DOHH2 (cell line): ENCODE measurements around the gene FOSL2.

Experiments used
- H3F3A ChIP-seq: fragments of 200-600 bp; sonication (generic), shearing (Covaris generic); 2 replicates; pipeline ENCODE4 v1.6.0; 2016; ENCODE audit warnings: antibody characterized with exemption, mild to moderate bottlenecking; ENCODE audit not compliant: control insufficient read depth, insufficient read depth
- H3K27ac ChIP-seq: fragments of 200-600 bp; sonication (generic); 2 replicates; pipeline ENCODE4 v1.5.1; 2014; ENCODE audit warnings: low read depth, mild to moderate bottlenecking, low read length, moderate library complexity
- H3K27me3 ChIP-seq: fragments of 200-600 bp; sonication (generic); 2 replicates; pipeline ENCODE4 v1.6.1; 2014; ENCODE audit warnings: mild to moderate bottlenecking, low read length, mixed read lengths; ENCODE audit not compliant: control insufficient read depth
- H3K36me3 ChIP-seq: fragments of 200-600 bp; sonication (generic); 2 replicates; pipeline ENCODE4 v1.6.1; 2014; ENCODE audit warnings: mild to moderate bottlenecking, low read length, moderate library complexity, mixed read lengths; ENCODE audit not compliant: control insufficient read depth
- H3K4me1 ChIP-seq: fragments of 200-600 bp; sonication (generic); 2 replicates; pipeline ENCODE4 v1.6.1; 2014; ENCODE audit warnings: mild to moderate bottlenecking, low read length, mixed read lengths; ENCODE audit not compliant: control insufficient read depth
- H3K4me2 ChIP-seq: fragments of 200-600 bp; sonication (generic); 2 replicates; pipeline ENCODE4 v1.6.0; 2014; ENCODE audit warnings: mild to moderate bottlenecking, low read length, moderate library complexity
- H3K4me3 ChIP-seq: fragments of 200-600 bp; sonication (generic); 2 replicates; pipeline ENCODE4 v1.5.1; 2014; ENCODE audit warnings: mild to moderate bottlenecking, low read length, mixed read lengths
- H3K79me2 ChIP-seq: fragments of 200-600 bp; sonication (generic); 2 replicates; pipeline ENCODE4 v1.6.1; 2014; ENCODE audit warnings: mild to moderate bottlenecking, low read length, mixed read lengths; ENCODE audit not compliant: control insufficient read depth
- H3K9me2 ChIP-seq: fragments of 200-600 bp; sonication (generic); replicated peaks from 2 replicates; pipeline ENCODE4 v1.6.1; 2014; ENCODE audit warnings: mild to moderate bottlenecking, low read length, mixed read lengths; ENCODE audit not compliant: control insufficient read depth
- H3K9me3 ChIP-seq: fragments of 200-600 bp; sonication (generic); 2 replicates; pipeline ENCODE4 v1.6.1; 2014; ENCODE audit warnings: antibody characterized with exemption, low read length, mixed read lengths; ENCODE audit not compliant: control insufficient read depth, insufficient read depth
- H4K20me1 ChIP-seq: fragments of 200-600 bp; sonication (generic); 2 replicates; pipeline ENCODE4 v1.6.0; 2014; ENCODE audit warnings: low read depth, mild to moderate bottlenecking, antibody characterized with exemption, low read length, moderate library complexity; ENCODE audit not compliant: control insufficient read depth, insufficient read depth
- EZH2phosphoT487 ChIP-seq: fragments of 200-600 bp; sonication (generic); IDR thresholded peaks from 2 replicates; pipeline ENCODE4 v1.6.1; 2017; ENCODE audit warnings: borderline replicate concordance, mild to moderate bottlenecking, antibody characterized with exemption, low read length, moderate library complexity, mixed read lengths
- TF ChIP-seq, protein P1 (sequence below): fragments of 200-600 bp; sonication (generic); IDR thresholded peaks from one replicate; pipeline ENCODE4 v1.5.1; 2014; ENCODE audit warnings: antibody characterized with exemption, mild to moderate bottlenecking, low read depth, low read length; ENCODE audit not compliant: poor library complexity, severe bottlenecking

Gene FOSL2

DNA sequence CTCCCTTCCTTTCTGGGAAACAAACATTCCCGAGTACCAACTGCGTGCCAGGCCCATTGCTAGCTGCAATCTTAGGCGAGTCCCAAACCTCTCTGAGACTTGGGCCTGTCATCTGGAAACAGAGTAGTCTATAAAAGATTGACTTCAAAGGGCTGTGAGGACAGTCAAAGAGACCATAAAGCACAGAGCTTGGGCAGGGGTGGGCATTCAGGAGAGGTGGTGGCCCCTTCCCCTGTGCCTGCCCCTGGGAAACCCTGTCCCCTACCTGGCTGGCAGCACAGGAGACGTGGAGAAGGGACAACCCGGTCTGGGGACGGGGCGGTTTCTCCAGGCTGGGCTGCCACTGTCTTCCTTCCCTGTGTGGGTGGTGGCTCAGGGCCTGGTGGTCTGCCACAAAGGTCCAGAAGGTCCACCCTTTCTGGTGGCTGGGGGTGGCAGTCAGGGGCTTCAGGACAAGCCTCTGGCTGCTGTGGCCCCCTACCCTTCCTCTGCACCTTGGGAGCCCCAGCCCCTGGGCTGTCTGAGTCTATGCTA lies 33.9 kb upstream of the FOSL2 start:
- H3K27me3 ChIP-seq, result no peaks in the 10 kb centered on the region
- no peak overlapping the region for H3K27ac ChIP-seq
- no peaks in the 10 kb centered on the region for H3F3A ChIP-seq
- TF ChIP-seq, protein P1, sequence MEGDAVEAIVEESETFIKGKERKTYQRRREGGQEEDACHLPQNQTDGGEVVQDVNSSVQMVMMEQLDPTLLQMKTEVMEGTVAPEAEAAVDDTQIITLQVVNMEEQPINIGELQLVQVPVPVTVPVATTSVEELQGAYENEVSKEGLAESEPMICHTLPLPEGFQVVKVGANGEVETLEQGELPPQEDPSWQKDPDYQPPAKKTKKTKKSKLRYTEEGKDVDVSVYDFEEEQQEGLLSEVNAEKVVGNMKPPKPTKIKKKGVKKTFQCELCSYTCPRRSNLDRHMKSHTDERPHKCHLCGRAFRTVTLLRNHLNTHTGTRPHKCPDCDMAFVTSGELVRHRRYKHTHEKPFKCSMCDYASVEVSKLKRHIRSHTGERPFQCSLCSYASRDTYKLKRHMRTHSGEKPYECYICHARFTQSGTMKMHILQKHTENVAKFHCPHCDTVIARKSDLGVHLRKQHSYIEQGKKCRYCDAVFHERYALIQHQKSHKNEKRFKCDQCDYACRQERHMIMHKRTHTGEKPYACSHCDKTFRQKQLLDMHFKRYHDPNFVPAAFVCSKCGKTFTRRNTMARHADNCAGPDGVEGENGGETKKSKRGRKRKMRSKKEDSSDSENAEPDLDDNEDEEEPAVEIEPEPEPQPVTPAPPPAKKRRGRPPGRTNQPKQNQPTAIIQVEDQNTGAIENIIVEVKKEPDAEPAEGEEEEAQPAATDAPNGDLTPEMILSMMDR, result no peak
- no peak for TF ChIP-seq EZH2phosphoT487
- H3K4me2 ChIP-seq, result no peak overlapping the region
- H3K36me3 ChIP-seq, result no peaks in the 10 kb centered on the region
- no peaks in the 10 kb centered on the region for H3K9me2 ChIP-seq
- no peaks in the 10 kb centered on the region for H3K79me2 ChIP-seq
- no peaks in the 10 kb centered on the region for H3K9me3 ChIP-seq
- no peaks in the 10 kb centered on the region for H4K20me1 ChIP-seq
- H3K4me3 ChIP-seq, result no peak overlapping the region
- H3K4me1 ChIP-seq, result no peaks in the 10 kb centered on the region; the same call in 1 of the 2 replicates

DNA sequence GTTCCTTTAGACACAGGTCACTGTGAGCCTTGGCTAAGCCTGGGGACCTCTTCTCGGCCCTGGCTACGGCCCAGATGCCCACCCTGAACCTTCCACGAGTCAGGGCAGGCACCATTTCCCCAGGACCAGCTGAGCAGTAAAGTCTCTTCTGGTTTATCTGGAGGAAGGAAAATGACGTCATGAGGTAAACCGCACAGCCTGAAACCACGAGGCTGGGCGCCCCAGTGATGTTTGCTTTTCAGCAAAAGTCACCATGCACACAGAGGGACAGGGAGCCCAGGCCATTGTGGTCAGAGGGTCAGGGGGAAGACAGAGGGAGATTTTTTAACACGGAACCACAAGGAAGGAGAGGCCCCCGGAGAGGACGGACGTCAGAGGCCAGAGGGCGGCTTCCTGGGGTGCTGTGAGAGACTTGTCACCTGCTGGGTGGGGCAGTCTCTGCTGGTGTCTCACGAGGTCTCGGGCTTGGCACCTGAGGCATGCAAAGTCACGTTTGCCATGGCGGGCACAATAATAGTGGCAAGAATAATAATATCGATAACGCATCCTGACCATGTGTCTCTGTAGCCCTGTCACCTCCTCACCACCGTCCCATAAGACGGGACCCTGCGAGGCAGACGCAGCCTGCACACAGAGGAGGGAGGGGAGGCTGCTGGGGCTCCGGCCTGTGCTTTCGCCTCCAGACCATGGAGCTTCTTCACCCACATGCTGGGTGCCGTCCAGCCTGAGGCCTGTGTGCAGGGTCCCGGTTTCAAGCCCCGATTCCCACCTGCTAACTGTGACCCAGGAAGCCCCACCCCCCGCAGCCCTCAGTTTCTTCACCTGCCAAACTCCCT lies 33.2 kb upstream of the FOSL2 start:
- no peak for TF ChIP-seq EZH2phosphoT487
- TF ChIP-seq, protein P1, result no peak
- Histone ChIP-seq H3K4me3 (no peak overlapping the region), H3K4me2 (no peak overlapping the region), H3K9me3 (no peaks in the 10 kb centered on the region), H3K4me1 (no peaks in the 10 kb centered on the region; the same call in 1 of the 2 replicates), H3K27me3 (no peaks in the 10 kb centered on the region), H4K20me1 (no peaks in the 10 kb centered on the region), H3F3A (no peaks in the 10 kb centered on the region), H3K9me2 (no peaks in the 10 kb centered on the region), H3K79me2 (no peaks in the 10 kb centered on the region), H3K27ac (no peak overlapping the region), H3K36me3 (no peaks in the 10 kb centered on the region)

DNA sequence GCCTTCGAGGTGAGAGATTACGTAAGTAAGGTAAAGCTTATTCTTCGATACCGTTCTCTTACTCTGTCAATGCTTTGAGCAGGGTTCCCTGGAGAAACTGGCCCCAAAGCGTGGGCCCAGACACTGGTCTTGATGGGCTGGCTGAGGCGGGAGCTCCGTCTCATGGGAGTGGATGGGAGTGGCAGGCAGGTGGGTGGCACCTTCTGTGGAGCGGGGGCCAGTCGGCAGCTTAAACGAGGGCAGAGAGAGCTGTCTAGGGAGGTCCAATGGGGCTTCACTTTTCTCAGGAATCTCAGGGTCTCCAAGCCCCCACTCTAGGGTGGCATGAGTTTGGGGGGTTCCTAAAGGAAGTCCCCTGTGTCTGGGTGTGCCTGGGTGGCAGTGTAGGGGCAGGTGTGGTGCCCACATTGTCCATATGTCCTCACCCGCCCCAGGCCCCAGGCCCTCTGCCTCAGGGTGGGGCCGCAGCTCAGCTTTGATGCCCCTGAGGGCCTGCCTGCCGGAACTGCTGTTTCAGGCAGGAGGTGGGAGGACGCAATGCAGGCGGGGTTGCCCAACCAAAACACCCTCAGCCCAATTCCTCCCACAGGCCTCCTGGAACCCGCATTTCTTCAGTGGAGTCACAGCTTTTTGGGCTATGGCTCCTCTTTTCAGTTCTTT lies 32.5 kb upstream of the FOSL2 start:
- H3K27ac ChIP-seq, result no peak overlapping the region
- no peaks in the 10 kb centered on the region for H3F3A ChIP-seq
- no peaks in the 10 kb centered on the region for H3K36me3 ChIP-seq
- H3K4me2 ChIP-seq, result no peak overlapping the region
- TF ChIP-seq EZH2phosphoT487, result no peak
- TF ChIP-seq, protein P1, result no peak
- no peaks in the 10 kb centered on the region for H3K79me2 ChIP-seq
- no peaks in the 10 kb centered on the region; the same call in 1 of the 2 replicates for H3K4me1 ChIP-seq
- H3K9me2 ChIP-seq, result no peaks in the 10 kb centered on the region
- no peaks in the 10 kb centered on the region for H4K20me1 ChIP-seq
- H3K4me3 ChIP-seq, result no peak overlapping the region
- H3K9me3 ChIP-seq, result no peaks in the 10 kb centered on the region
- H3K27me3 ChIP-seq, result no peaks in the 10 kb centered on the region
